Neural cell (in vitro differentiated cells): Measurements from ENCODE around the gene RERE. TPM values are rescaled to one million over a fixed set of nuclear protein-coding genes. Genes with fewer than 3 reads are reported as not detected.

ENCODE experiments used
- H2AFZ ChIP-seq: fragments of 200-600, 300-800 bp; sonication (generic), shearing (Covaris generic); 2 replicates; pipeline ENCODE4 v1.6.0; 2014; ENCODE audit warnings: low read depth, mild to moderate bottlenecking, antibody characterized with exemption, low read length, moderate library complexity
- H3F3A ChIP-seq: fragments of 200-600 bp; shearing (Covaris generic); 2 replicates; pipeline ENCODE4 v1.6.1; 2016; ENCODE audit warnings: mild to moderate bottlenecking, moderate library complexity, mixed read lengths, antibody characterized with exemption, low read length; ENCODE audit not compliant: insufficient read depth, poor library complexity, severe bottlenecking
- H3K27ac ChIP-seq: fragments of 200-600, 300-800 bp; sonication (generic), shearing (Covaris generic); 2 replicates; pipeline ENCODE4 v1.5.1; 2014; ENCODE audit warnings: mild to moderate bottlenecking, low read length, moderate library complexity
- H3K27me3 ChIP-seq: fragments of 300-800, 200-600 bp; sonication (generic), shearing (Covaris generic); 2 replicates; pipeline ENCODE4 v1.6.0; 2014; ENCODE audit warnings: mild to moderate bottlenecking, low read depth, low read length, moderate library complexity; ENCODE audit not compliant: insufficient read depth
- H3K36me3 ChIP-seq: fragments of 300-800, 200-600 bp; sonication (generic), shearing (Covaris generic); 2 replicates; pipeline ENCODE4 v1.5.1; 2014; ENCODE audit warnings: mild to moderate bottlenecking, antibody characterized with exemption, low read length, moderate library complexity; ENCODE audit not compliant: insufficient read depth
- H3K4me2 ChIP-seq: fragments of 300-800, 200-600 bp; sonication (generic), shearing (Covaris generic); 2 replicates; pipeline ENCODE4 v1.6.0; 2014; ENCODE audit warnings: mild to moderate bottlenecking, low read length
- H3K4me3 ChIP-seq: fragments of 300-800, 200-600 bp; sonication (generic), shearing (Covaris generic); 2 replicates; pipeline ENCODE4 v1.5.1; 2014; ENCODE audit warnings: mild to moderate bottlenecking, low read length, moderate library complexity
- H3K79me2 ChIP-seq: fragments of 200-600 bp; shearing (Covaris generic); replicated peaks from 2 replicates; pipeline ENCODE4 v1.6.0; 2014; ENCODE audit warnings: mild to moderate bottlenecking, low read length, moderate library complexity; ENCODE audit not compliant: insufficient read depth
- H3K9ac ChIP-seq: fragments of 300-800, 200-600 bp; sonication (generic), shearing (Covaris generic); 2 replicates; pipeline ENCODE4 v1.6.1; 2016; ENCODE audit warnings: mild to moderate bottlenecking, low read length, mixed read lengths
- H3K9me2 ChIP-seq: fragments of 200-600 bp; shearing (Covaris generic); 2 replicates; pipeline ENCODE4 v1.6.1; 2016; ENCODE audit warnings: mild to moderate bottlenecking, low read length, mixed read lengths; ENCODE audit not compliant: insufficient read depth
- H3K9me3 ChIP-seq: fragments of 200-600, 300-800 bp; sonication (generic), shearing (Covaris generic); 2 replicates; pipeline ENCODE4 v1.6.1; 2016; ENCODE audit warnings: mild to moderate bottlenecking, mixed run types, low read length, moderate library complexity, mixed read lengths
- H4K20me1 ChIP-seq: fragments of 200-600 bp; shearing (Covaris generic); 2 replicates; pipeline ENCODE4 v1.6.1; 2016; ENCODE audit warnings: mild to moderate bottlenecking, mixed run types; ENCODE audit not compliant: insufficient read depth
- CTCF ChIP-seq: fragments of 450-650 bp; IDR thresholded peaks from 2 replicates; pipeline ENCODE4 v1.5.1; 2014; ENCODE audit warnings: antibody characterized with exemption, mild to moderate bottlenecking, moderate library complexity; ENCODE audit not compliant: poor library complexity, severe bottlenecking
- EP300 ChIP-seq: fragments of 450-650 bp; conservative IDR thresholded peaks from 2 replicates; pipeline ENCODE4 v1.6.1; 2014; ENCODE audit warnings: antibody characterized with exemption, mild to moderate bottlenecking, moderate library complexity; ENCODE audit not compliant: poor library complexity, severe bottlenecking
- EZH2 ChIP-seq: fragments of 200-600, 300-800 bp; shearing (Covaris generic), sonication (generic); IDR thresholded peaks from 2 replicates; pipeline ENCODE4 v1.6.1; 2014; ENCODE audit warnings: antibody characterized with exemption, low read length, borderline replicate concordance, mild to moderate bottlenecking; ENCODE audit not compliant: insufficient read depth, poor library complexity, severe bottlenecking
- MXI1 ChIP-seq: fragments of 450-650 bp; conservative IDR thresholded peaks from 2 replicates; pipeline ENCODE4 v1.6.1; 2014; ENCODE audit warnings: antibody characterized with exemption, mild to moderate bottlenecking; ENCODE audit not compliant: poor library complexity, severe bottlenecking
- POLR2AphosphoS5 ChIP-seq: IDR thresholded peaks from 2 replicates; pipeline ENCODE4 v1.6.1; 2012
- RAD21 ChIP-seq: fragments of 450-650 bp; conservative IDR thresholded peaks from 2 replicates; pipeline ENCODE4 v1.6.1; 2014; ENCODE audit warnings: antibody characterized with exemption, mild to moderate bottlenecking, moderate library complexity
- REST ChIP-seq: IDR thresholded peaks from 2 replicates; pipeline ENCODE4 v1.6.1; 2012; ENCODE audit warnings: borderline replicate concordance
- SMC3 ChIP-seq: fragments of 450-650 bp; conservative IDR thresholded peaks from 2 replicates; pipeline ENCODE4 v1.6.1; 2014; ENCODE audit warnings: antibody characterized with exemption, mild to moderate bottlenecking, moderate library complexity; ENCODE audit not compliant: poor library complexity
- TAF1 ChIP-seq: IDR thresholded peaks from 2 replicates; pipeline ENCODE4 v1.6.1; 2012; ENCODE audit warnings: low read depth
- polyA plus RNA-seq: library from polyadenylated mRNA; depleted of rRNA; stranded (reverse); fragments of >200 nt; gene quantifications from 2 replicates; pipeline ENCODE4 v1.2.3, GENCODE V29; 2014

RERE gene
- polyA plus RNA-seq, 1 donor from 2014 or later: 21.0 TPM

- Histone ChIP-seq H3K9me3 (no peaks in the 10 kb centered on the region), H3K4me3 (no peak overlapping the region), H3K4me2 (no peak overlapping the region), H3K9me2 (no peaks in the 10 kb centered on the region), H3F3A (no peaks in the 10 kb centered on the region), H3K9ac (no peak overlapping the region), H3K27me3 (no peaks in the 10 kb centered on the region), H3K27ac (no peak overlapping the region), H4K20me1 (peaks cover 3% of the 10 kb centered on the region), H3K36me3 (no peaks in the 10 kb centered on the region), H2AFZ (no peak overlapping the region), H3K79me2 (peaks cover 28% of the 10 kb centered on the region)
- TF ChIP-seq TAF1: no peak
- no peak for TF ChIP-seq SMC3
- no peak for TF ChIP-seq MXI1
- no peak for TF ChIP-seq CTCF
- no peak for TF ChIP-seq REST
- no peak for TF ChIP-seq POLR2AphosphoS5
- no peak for TF ChIP-seq EZH2
- no peak for TF ChIP-seq EP300
- TF ChIP-seq RAD21: no peak
These were observed 422.8 kb downstream of the RERE start for GRCh38 chr1:8394456-8395321.

GRCh38 chr1:8392522-8392921 lies 424.9 kb downstream of the RERE start:
- Histone ChIP-seq H3F3A (no peaks in the 10 kb centered on the region), H3K9ac (no peak overlapping the region), H3K36me3 (no peaks in the 10 kb centered on the region), H3K27me3 (no peaks in the 10 kb centered on the region), H3K9me2 (no peaks in the 10 kb centered on the region), H3K79me2 (peaks cover 22% of the 10 kb centered on the region), H3K9me3 (no peaks in the 10 kb centered on the region), H2AFZ (no peak overlapping the region), H4K20me1 (no peaks in the 10 kb centered on the region), H3K27ac (no peak overlapping the region), H3K4me2 (no peak overlapping the region), H3K4me3 (no peak overlapping the region)
- no peak for TF ChIP-seq EP300
- TF ChIP-seq SMC3: no peak
- TF ChIP-seq RAD21: no peak
- TF ChIP-seq EZH2: no peak
- TF ChIP-seq TAF1: no peak
- no peak for TF ChIP-seq MXI1
- TF ChIP-seq CTCF: no peak
- no peak for TF ChIP-seq REST
- no peak for TF ChIP-seq POLR2AphosphoS5
